ENCODE results near the gene CUL4A.

The CUL4A gene

GRCh38 chr13:113208421-113209335 lies 735 bp upstream of the CUL4A start, which contains the start of gene PCID2 (continued):
- TF ChIP-seq, protein P1, sequence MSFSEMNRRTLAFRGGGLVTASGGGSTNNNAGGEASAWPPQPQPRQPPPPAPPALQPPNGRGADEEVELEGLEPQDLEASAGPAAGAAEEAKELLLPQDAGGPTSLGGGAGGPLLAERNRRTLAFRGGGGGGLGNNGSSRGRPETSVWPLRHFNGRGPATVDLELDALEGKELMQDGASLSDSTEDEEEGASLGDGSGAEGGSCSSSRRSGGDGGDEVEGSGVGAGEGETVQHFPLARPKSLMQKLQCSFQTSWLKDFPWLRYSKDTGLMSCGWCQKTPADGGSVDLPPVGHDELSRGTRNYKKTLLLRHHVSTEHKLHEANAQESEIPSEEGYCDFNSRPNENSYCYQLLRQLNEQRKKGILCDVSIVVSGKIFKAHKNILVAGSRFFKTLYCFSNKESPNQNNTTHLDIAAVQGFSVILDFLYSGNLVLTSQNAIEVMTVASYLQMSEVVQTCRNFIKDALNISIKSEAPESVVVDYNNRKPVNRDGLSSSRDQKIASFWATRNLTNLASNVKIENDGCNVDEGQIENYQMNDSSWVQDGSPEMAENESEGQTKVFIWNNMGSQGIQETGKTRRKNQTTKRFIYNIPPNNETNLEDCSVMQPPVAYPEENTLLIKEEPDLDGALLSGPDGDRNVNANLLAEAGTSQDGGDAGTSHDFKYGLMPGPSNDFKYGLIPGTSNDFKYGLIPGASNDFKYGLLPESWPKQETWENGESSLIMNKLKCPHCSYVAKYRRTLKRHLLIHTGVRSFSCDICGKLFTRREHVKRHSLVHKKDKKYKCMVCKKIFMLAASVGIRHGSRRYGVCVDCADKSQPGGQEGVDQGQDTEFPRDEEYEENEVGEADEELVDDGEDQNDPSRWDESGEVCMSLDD (tag by site-specific recombination; IDR thresholded peaks at IDR 0.05), result peak; percentile 96
- peak; percentile 46; the same call in 1 of the 2 replicates for TF ChIP-seq BCL11A (tag by site-specific recombination; IDR thresholded peaks at IDR 0.05; ENCODE audit: low read depth)
- TF ChIP-seq ZNF585B (tag by site-specific recombination; IDR thresholded peaks at IDR 0.05), result 0 out of 2 replicates have a peak, but pooled peaks have one; percentile 29
- TF ChIP-seq SP3 (tag by site-specific recombination; IDR thresholded peaks at IDR 0.05), result peak; percentile 82
- TF ChIP-seq, protein P2, sequence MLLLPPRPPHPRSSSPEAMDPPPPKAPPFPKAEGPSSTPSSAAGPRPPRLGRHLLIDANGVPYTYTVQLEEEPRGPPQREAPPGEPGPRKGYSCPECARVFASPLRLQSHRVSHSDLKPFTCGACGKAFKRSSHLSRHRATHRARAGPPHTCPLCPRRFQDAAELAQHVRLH (tag by site-specific recombination; IDR thresholded peaks at IDR 0.05), result peak; percentile 79; the same call in 1 of the 2 replicates
- TF ChIP-seq KLF1 (tag by site-specific recombination; IDR thresholded peaks at IDR 0.05), result peak; percentile 42
- peak; percentile 95 for TF ChIP-seq ZNF423 (tag by site-specific recombination; IDR thresholded peaks at IDR 0.05)
- peak; percentile 65; the same call in 1 of the 2 replicates for TF ChIP-seq ZNF677 (tag by site-specific recombination; IDR thresholded peaks at IDR 0.05)
- TF ChIP-seq EGR2 (tag by site-specific recombination; IDR thresholded peaks at IDR 0.05; ENCODE audit: low read depth), result peak; percentile 43; the same call in 1 of the 2 replicates
- TF ChIP-seq ZNF221 (tag by site-specific recombination; IDR thresholded peaks at IDR 0.05; ENCODE audit: borderline replicate concordance), result no peak
- no peak for TF ChIP-seq ZNF830 (tag by site-specific recombination; IDR thresholded peaks at IDR 0.05; ENCODE audit: low read depth)
- peak; percentile 85 for TF ChIP-seq KLF8 (tag by site-specific recombination; IDR thresholded peaks at IDR 0.05)
- peak; percentile 95 for TF ChIP-seq ZNF561 (tag by site-specific recombination; IDR thresholded peaks at IDR 0.05; ENCODE audit: borderline replicate concordance)
- TF ChIP-seq ZNF610 (tag by site-specific recombination; IDR thresholded peaks at IDR 0.05; ENCODE audit: borderline replicate concordance), result peak; percentile 100
- TF ChIP-seq ZNF600 (tag by site-specific recombination; IDR thresholded peaks at IDR 0.05), result peak; percentile 27; the same call in 1 of the 2 replicates
- TF ChIP-seq ZFP37 (tag by site-specific recombination; IDR thresholded peaks at IDR 0.05), result peak; percentile 99
- TF ChIP-seq, protein P3, sequence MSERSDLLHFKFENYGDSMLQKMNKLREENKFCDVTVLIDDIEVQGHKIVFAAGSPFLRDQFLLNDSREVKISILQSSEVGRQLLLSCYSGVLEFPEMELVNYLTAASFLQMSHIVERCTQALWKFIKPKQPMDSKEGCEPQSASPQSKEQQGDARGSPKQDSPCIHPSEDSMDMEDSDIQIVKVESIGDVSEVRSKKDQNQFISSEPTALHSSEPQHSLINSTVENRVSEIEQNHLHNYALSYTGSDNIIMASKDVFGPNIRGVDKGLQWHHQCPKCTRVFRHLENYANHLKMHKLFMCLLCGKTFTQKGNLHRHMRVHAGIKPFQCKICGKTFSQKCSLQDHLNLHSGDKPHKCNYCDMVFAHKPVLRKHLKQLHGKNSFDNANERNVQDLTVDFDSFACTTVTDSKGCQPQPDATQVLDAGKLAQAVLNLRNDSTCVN (tag by site-specific recombination; optimal IDR thresholded peaks at IDR 0.05), result peak; percentile 98
- peak; percentile 69; the same call in 1 of the 2 replicates for TF ChIP-seq OVOL3 (tag by site-specific recombination; IDR thresholded peaks at IDR 0.05)
- TF ChIP-seq ZNF292 (tag by site-specific recombination; IDR thresholded peaks at IDR 0.05; ENCODE audit: borderline replicate concordance, low read depth), result no peak
- no peak for TF ChIP-seq ZNF133 (tag by site-specific recombination; IDR thresholded peaks at IDR 0.05)
- TF ChIP-seq ZNF596 (tag by site-specific recombination; IDR thresholded peaks at IDR 0.05), result peak; percentile 31; the same call in 1 of the 2 replicates
- TF ChIP-seq, protein P4, sequence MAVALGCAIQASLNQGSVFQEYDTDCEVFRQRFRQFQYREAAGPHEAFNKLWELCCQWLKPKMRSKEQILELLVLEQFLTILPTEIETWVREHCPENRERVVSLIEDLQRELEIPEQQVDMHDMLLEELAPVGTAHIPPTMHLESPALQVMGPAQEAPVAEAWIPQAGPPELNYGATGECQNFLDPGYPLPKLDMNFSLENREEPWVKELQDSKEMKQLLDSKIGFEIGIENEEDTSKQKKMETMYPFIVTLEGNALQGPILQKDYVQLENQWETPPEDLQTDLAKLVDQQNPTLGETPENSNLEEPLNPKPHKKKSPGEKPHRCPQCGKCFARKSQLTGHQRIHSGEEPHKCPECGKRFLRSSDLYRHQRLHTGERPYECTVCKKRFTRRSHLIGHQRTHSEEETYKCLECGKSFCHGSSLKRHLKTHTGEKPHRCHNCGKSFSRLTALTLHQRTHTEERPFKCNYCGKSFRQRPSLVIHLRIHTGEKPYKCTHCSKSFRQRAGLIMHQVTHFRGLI (tag by site-specific recombination; IDR thresholded peaks at IDR 0.05), result peak; percentile 48; the same call in 1 of the 2 replicates
- peak; percentile 94 for TF ChIP-seq INSM2 (tag by site-specific recombination; IDR thresholded peaks at IDR 0.05)
- TF ChIP-seq ZNF148 (tag by site-specific recombination; IDR thresholded peaks at IDR 0.05; ENCODE audit: borderline replicate concordance), result no peak
- TF ChIP-seq, protein P5, sequence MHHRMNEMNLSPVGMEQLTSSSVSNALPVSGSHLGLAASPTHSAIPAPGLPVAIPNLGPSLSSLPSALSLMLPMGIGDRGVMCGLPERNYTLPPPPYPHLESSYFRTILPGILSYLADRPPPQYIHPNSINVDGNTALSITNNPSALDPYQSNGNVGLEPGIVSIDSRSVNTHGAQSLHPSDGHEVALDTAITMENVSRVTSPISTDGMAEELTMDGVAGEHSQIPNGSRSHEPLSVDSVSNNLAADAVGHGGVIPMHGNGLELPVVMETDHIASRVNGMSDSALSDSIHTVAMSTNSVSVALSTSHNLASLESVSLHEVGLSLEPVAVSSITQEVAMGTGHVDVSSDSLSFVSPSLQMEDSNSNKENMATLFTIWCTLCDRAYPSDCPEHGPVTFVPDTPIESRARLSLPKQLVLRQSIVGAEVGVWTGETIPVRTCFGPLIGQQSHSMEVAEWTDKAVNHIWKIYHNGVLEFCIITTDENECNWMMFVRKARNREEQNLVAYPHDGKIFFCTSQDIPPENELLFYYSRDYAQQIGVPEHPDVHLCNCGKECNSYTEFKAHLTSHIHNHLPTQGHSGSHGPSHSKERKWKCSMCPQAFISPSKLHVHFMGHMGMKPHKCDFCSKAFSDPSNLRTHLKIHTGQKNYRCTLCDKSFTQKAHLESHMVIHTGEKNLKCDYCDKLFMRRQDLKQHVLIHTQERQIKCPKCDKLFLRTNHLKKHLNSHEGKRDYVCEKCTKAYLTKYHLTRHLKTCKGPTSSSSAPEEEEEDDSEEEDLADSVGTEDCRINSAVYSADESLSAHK (tag by site-specific recombination; IDR thresholded peaks at IDR 0.05), result peak; percentile 70; the same call in 1 of the 2 replicates
